H1 (cell line): ENCODE data around the gene RFX1.

ENCODE experiments used
- SP1 ChIP-seq: IDR thresholded peaks from 2 replicates; pipeline ENCODE4 v1.6.1; 2011; ENCODE audit warnings: low read depth, low read length
- ZNF274 ChIP-seq: IDR thresholded peaks from 2 replicates; pipeline ENCODE4 v1.7.0; 2012; ENCODE audit warnings: low read length, borderline replicate concordance; ENCODE audit errors: extremely low read depth

DNA sequence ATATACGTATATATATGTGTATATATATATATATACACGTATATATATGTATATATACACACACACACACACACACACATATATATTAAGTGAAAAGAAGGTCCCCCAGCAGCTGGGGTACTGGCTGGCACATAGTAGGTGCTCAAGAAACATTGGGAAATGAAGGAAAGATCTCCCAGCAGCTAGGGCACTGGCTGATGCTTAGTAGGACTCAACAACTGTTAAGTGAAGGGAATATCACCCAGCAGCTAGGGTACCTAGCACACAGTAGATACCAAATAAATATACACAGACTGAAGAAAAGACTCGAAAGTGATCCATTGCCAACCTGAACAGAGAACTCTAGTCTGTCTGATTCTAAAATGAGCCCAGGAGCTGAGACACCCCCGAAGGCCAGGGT lies 80.1 kb downstream of the RFX1 start:
- TF ChIP-seq ZNF274 (no peak), SP1 (no peak)
